Stimulated activated CD4-positive, alpha-beta T cell treated with anti-CD3 and anti-CD28 coated beads, Interleukin-15, amount 100 ng/mL, for 1 hour (primary cell): ENCODE results near the gene ZNF670.
"Not testable (repeated sequence)": the region's sequence is repeated elsewhere in the genome, so short reads cannot be mapped to it uniquely, and the experiment has no call there.

ENCODE experiments used
- DNase-seq, 2 donors: peaks; one replicate each; pipeline ENCODE4 v3.0.0-alpha.2; 2020; ENCODE audit warnings: low read depth in 1 of 2, low spot score in 1 of 2

The ZNF670 gene

GRCh38 chr1:247047260-247047659, 31.4 kb downstream of the ZNF670 start:
- DNase-seq = no peak

GRCh38 chr1:247043406-247043805, 35.2 kb downstream of the ZNF670 start:
- DNase-seq = no peak

GRCh38 chr1:247037511-247038320, 40.9 kb downstream of the ZNF670 start:
- no peak for DNase-seq

GRCh38 chr1:247032306-247032705, 46.3 kb downstream of the ZNF670 start:
- DNase-seq = not testable (repeated sequence)
